SK-N-SH treated with all-trans-retinoic acid at 6 μM for 48 hours (cell line): ENCODE results near the gene SPACA6.

Experiments
- PPARA ChIP-seq: fragments of 250-450 bp; sonication (Bioruptor Pico); IDR thresholded peaks from 2 replicates; pipeline ENCODE4 v1.5.0; 2020; ENCODE audit warnings: mild to moderate bottlenecking, borderline replicate concordance
- TSHZ2 ChIP-seq: fragments of 250-450 bp; sonication (Bioruptor Pico); IDR thresholded peaks from 2 replicates; pipeline ENCODE4 v1.5.0; 2020; ENCODE audit warnings: mild to moderate bottlenecking, moderate library complexity

- TF ChIP-seq PPARA (no peak), TSHZ2 (CRISPR knock-in tag) (no peak)
Observed at GRCh38 chr19:51663650-51664049, 29.5 kb upstream of the SPACA6 start.
